Hepatocyte (in vitro differentiated cells): ENCODE measurements around the gene GPI.

Experiments
- EZH2 ChIP-seq: fragments of 200-600 bp; sonication (generic); IDR thresholded peaks from 2 replicates; pipeline ENCODE4 v1.6.1; 2016; ENCODE audit warnings: antibody characterized with exemption, mild to moderate bottlenecking, borderline replicate concordance
- TF ChIP-seq, protein P1 (sequence below): fragments of 200-600 bp; sonication (generic); IDR thresholded peaks from 2 replicates; pipeline ENCODE4 v1.5.1; 2016; ENCODE audit warnings: antibody characterized with exemption, mild to moderate bottlenecking; ENCODE audit not compliant: poor library complexity

DNA sequence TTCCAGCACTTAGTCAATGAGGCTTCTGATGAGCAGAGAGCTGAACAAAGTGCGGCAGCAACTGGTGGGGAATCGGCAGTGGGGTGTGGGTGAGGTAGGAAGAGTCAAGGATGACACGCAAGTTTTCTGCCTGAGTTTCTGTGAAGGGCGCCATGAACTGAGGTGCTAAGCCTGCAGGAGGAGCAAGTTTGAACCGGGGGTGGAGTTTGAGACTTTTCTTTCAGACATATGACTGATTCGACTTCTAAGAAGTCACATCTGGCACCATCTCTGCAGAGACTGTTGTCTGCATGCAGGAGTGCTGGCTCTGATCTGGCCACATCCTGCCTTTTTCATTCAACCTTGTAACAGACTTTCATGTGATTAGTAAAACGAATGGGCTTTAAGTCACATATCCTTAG, 14.8 kb upstream of the GPI start:
- TF ChIP-seq, protein P1, sequence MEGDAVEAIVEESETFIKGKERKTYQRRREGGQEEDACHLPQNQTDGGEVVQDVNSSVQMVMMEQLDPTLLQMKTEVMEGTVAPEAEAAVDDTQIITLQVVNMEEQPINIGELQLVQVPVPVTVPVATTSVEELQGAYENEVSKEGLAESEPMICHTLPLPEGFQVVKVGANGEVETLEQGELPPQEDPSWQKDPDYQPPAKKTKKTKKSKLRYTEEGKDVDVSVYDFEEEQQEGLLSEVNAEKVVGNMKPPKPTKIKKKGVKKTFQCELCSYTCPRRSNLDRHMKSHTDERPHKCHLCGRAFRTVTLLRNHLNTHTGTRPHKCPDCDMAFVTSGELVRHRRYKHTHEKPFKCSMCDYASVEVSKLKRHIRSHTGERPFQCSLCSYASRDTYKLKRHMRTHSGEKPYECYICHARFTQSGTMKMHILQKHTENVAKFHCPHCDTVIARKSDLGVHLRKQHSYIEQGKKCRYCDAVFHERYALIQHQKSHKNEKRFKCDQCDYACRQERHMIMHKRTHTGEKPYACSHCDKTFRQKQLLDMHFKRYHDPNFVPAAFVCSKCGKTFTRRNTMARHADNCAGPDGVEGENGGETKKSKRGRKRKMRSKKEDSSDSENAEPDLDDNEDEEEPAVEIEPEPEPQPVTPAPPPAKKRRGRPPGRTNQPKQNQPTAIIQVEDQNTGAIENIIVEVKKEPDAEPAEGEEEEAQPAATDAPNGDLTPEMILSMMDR = no peak
- no peak for TF ChIP-seq EZH2
